RPMI8226 (cell line): ENCODE measurements around the gene VWC2.
A peak's percentile ranks its signal among the peaks of the same experiment; 100 is the strongest.

ENCODE experiments used
- DNase-seq: peaks from one replicate; pipeline ENCODE4 v3.0.0-alpha.2; 2015

VWC2 gene

GRCh38 chr7:49852619-49853462 is 79.4 kb downstream of the VWC2 start:
- peak; percentile 62 for DNase-seq

- no peak for DNase-seq
Observed at GRCh38 chr7:49855281-49855980, 82.0 kb downstream of the VWC2 start.

GRCh38 chr7:49860293-49860692 is 86.9 kb downstream of the VWC2 start:
- no peak for DNase-seq

- DNase-seq, result no peak
Observed at GRCh38 chr7:49866076-49866735, 92.8 kb downstream of the VWC2 start.

GRCh38 chr7:49866910-49867309 is 93.5 kb downstream of the VWC2 start:
- no peak for DNase-seq

- no peak for DNase-seq
Observed at GRCh38 chr7:49873420-49873819, 100.0 kb downstream of the VWC2 start.

- no peak for DNase-seq
Observed at GRCh38 chr7:49875336-49875735, 101.9 kb downstream of the VWC2 start.

GRCh38 chr7:49876202-49876601 is 102.8 kb downstream of the VWC2 start:
- DNase-seq, result no peak

- DNase-seq, result no peak
Observed at GRCh38 chr7:49878089-49878488, 104.7 kb downstream of the VWC2 start.

GRCh38 chr7:49878627-49879026 is 105.2 kb downstream of the VWC2 start:
- no peak for DNase-seq

GRCh38 chr7:49883933-49884332 is 110.5 kb downstream of the VWC2 start:
- DNase-seq, result no peak

GRCh38 chr7:49885593-49886285 is 112.3 kb downstream of the VWC2 start:
- peak; percentile 28 for DNase-seq

- DNase-seq, result no peak
Observed at GRCh38 chr7:49892481-49892880, 119.0 kb downstream of the VWC2 start.

GRCh38 chr7:49893131-49893530 is 119.7 kb downstream of the VWC2 start:
- no peak for DNase-seq

GRCh38 chr7:49894543-49894942 is 121.1 kb downstream of the VWC2 start:
- DNase-seq, result no peak

- DNase-seq, result no peak
Observed at GRCh38 chr7:49911909-49912308, 138.5 kb downstream of the VWC2 start.

- DNase-seq, result no peak
Observed at GRCh38 chr7:49926720-49927119, 153.3 kb downstream of the VWC2 start.

- DNase-seq, result no peak
Observed at GRCh38 chr7:49927631-49928030, 154.2 kb downstream of the VWC2 start.

- no peak for DNase-seq
Observed at GRCh38 chr7:49928787-49929186, 155.3 kb downstream of the VWC2 start.

- DNase-seq, result no peak
Observed at GRCh38 chr7:49931627-49932026, 158.2 kb downstream of the VWC2 start.

- DNase-seq, result no peak
Observed at GRCh38 chr7:49937608-49938007, 164.2 kb downstream of the VWC2 start.
